ENCODE results near the gene TMEM126B.

Gene TMEM126B

GRCh38 chr11:85685820-85686459 lies 57.5 kb downstream of the TMEM126B start, which contains the start of gene CCDC89:
CCDC89 (minus strand) TSS chr11:85686195; CDS start chr11:85686130, 65 bp downstream.
- no peaks in the 10 kb centered on the region for H3K79me2 ChIP-seq (ENCODE audit: insufficient read depth, low read length)
- TF ChIP-seq CTCF (conservative IDR thresholded peaks at IDR 0.05; ENCODE audit: low read length): no peak
- no peak for TF ChIP-seq EZH2phosphoT487 (IDR thresholded peaks at IDR 0.05; ENCODE audit: borderline replicate concordance)
- H3K4me3 ChIP-seq (ENCODE audit: low read length, poor library complexity, severe bottlenecking): no peak within 1 kb of the TSS
- H3K36me3 ChIP-seq (ENCODE audit: insufficient read depth, low read length): no peaks in the 10 kb centered on the region
- H2AFZ ChIP-seq (ENCODE audit: low read length): peak within 1 kb of the TSS; percentile 38; the same call in 1 of the 2 replicates
- H3K27me3 ChIP-seq (ENCODE audit: insufficient read depth, low read length, poor library complexity, severe bottlenecking): peaks cover 4% of the 10 kb centered on the region
- no peaks in the 10 kb centered on the region for H4K20me1 ChIP-seq (ENCODE audit: insufficient read depth, low read length, poor library complexity, severe bottlenecking)
- no peak within 1 kb of the TSS for H3K4me2 ChIP-seq (ENCODE audit: low read depth, low read length, poor library complexity, severe bottlenecking)
- H3K4me1 ChIP-seq (ENCODE audit: insufficient read depth, low read length, poor library complexity, severe bottlenecking): no peaks in the 10 kb centered on the region
- H3K9me3 ChIP-seq (ENCODE audit: insufficient read depth, low read depth, low read length): no peaks in the 10 kb centered on the region
- H3K9me2 ChIP-seq (replicated peaks; ENCODE audit: low read depth, low read length): no peaks in the 10 kb centered on the region
- no peak within 1 kb of the TSS for H3K9ac ChIP-seq (ENCODE audit: low read depth, low read length, poor library complexity, severe bottlenecking)
- H3F3A ChIP-seq (ENCODE audit: low read depth): no peaks in the 10 kb centered on the region
